HEK293 (cell line): ENCODE measurements around the gene MIF.

Experiments
- CTCF ChIA-PET: fragments of 350-600 bp; formaldehyde crosslinking; extraction: SDS; loops from one replicate; lab custom pipeline; 2021; ENCODE audit warnings: antibody characterized with exemption; lab: Yijun Ruan, JAX
- POLR2A ChIA-PET: fragments of 300-600 bp; formaldehyde crosslinking; extraction: SDS; loops from one replicate; lab custom pipeline; 2020; ENCODE audit warnings: antibody characterized with exemption, inconsistent platforms; lab: Yijun Ruan, JAX
- H3K27ac ChIP-seq: fragments of 200-500 bp; sonication (Bioruptor generic); 2 replicates; pipeline ENCODE4 v1.5.1; 2014; ENCODE audit warnings: low read depth, low read length, control low read depth, inconsistent platforms; ENCODE audit errors: extremely low read depth
- H3K36me3 ChIP-seq, 2 experiments: fragments of 200-500 bp in 1 of 2; sonication (Bioruptor generic) in 1 of 2; 1 replicate in 1 of 2; 2 replicates in 1 of 2; pipeline ENCODE4 v1.5.1; 2014 to 2017; ENCODE audit warnings: inconsistent platforms in 2 of 2, low read length in 2 of 2; ENCODE audit not compliant: control insufficient read depth in 2 of 2, insufficient read depth in 1 of 2
- H3K4me1 ChIP-seq: fragments of 200-500 bp; sonication (Bioruptor generic); 2 replicates; pipeline ENCODE4 v1.5.1; 2014; ENCODE audit warnings: mild to moderate bottlenecking, low read length, inconsistent platforms; ENCODE audit not compliant: control insufficient read depth, insufficient read depth
- H3K4me3 ChIP-seq: 2 replicates; pipeline ENCODE4 v1.5.1; 2011; ENCODE audit warnings: low read depth, mild to moderate bottlenecking, control low read depth, low read length, moderate library complexity
- H3K9me3 ChIP-seq: fragments of 200-500 bp; sonication (Bioruptor generic); 2 replicates; pipeline ENCODE4 v1.5.1; 2014; ENCODE audit warnings: low read depth, low read length, inconsistent platforms; ENCODE audit not compliant: control insufficient read depth, insufficient read depth
- BCL6B ChIP-seq: fragments of 450-650 bp; formaldehyde crosslinking; IDR thresholded peaks from 2 replicates; pipeline ENCODE4 v1.5.1; 2017; ENCODE audit warnings: missing biosample characterization, missing genetic modification characterization
- PRDM10 ChIP-seq: fragments of 450-650 bp; formaldehyde crosslinking; IDR thresholded peaks from 2 replicates; pipeline ENCODE4 v1.5.1; 2016; ENCODE audit warnings: missing biosample characterization, missing genetic modification characterization
- ZFP37 ChIP-seq: fragments of 450-650 bp; formaldehyde crosslinking; IDR thresholded peaks from 2 replicates; pipeline ENCODE4 v1.5.1; 2016; ENCODE audit warnings: missing biosample characterization, missing genetic modification characterization
- ZIC2 ChIP-seq: fragments of 450-650 bp; formaldehyde crosslinking; IDR thresholded peaks from 2 replicates; pipeline ENCODE4 v1.5.1; 2016; ENCODE audit warnings: missing biosample characterization, missing genetic modification characterization
- ZNF10 ChIP-seq: fragments of 450-650 bp; formaldehyde crosslinking; IDR thresholded peaks from 2 replicates; pipeline ENCODE4 v1.5.1; 2017; ENCODE audit warnings: missing biosample characterization, missing genetic modification characterization
- ZNF121 ChIP-seq: fragments of 450-650 bp; formaldehyde crosslinking; IDR thresholded peaks from 2 replicates; pipeline ENCODE4 v1.5.1; 2016; ENCODE audit warnings: missing biosample characterization, missing genetic modification characterization
- ZNF138 ChIP-seq: fragments of 450-650 bp; formaldehyde crosslinking; IDR thresholded peaks from 2 replicates; pipeline ENCODE4 v1.5.1; 2016; ENCODE audit warnings: missing biosample characterization, missing genetic modification characterization, borderline replicate concordance
- ZNF155 ChIP-seq: fragments of 450-650 bp; formaldehyde crosslinking; IDR thresholded peaks from 2 replicates; pipeline ENCODE4 v1.5.1; 2016; ENCODE audit warnings: missing biosample characterization, missing genetic modification characterization
- ZNF18 ChIP-seq: fragments of 450-650 bp; formaldehyde crosslinking; IDR thresholded peaks from 2 replicates; pipeline ENCODE4 v1.5.1; 2016; ENCODE audit warnings: missing biosample characterization, missing genetic modification characterization
- ZNF19 ChIP-seq: fragments of 450-650 bp; formaldehyde crosslinking; IDR thresholded peaks from 2 replicates; pipeline ENCODE4; 2016; ENCODE audit warnings: missing biosample characterization, missing genetic modification characterization, low read depth
- ZNF24 ChIP-seq: fragments of 450-650 bp; formaldehyde crosslinking; IDR thresholded peaks from 2 replicates; pipeline ENCODE4 v1.5.1; 2016; ENCODE audit warnings: missing biosample characterization, missing genetic modification characterization
- ZNF324 ChIP-seq: fragments of 450-650 bp; formaldehyde crosslinking; IDR thresholded peaks from 2 replicates; pipeline ENCODE4 v1.5.1; 2016; ENCODE audit warnings: missing biosample characterization, missing genetic modification characterization
- ZNF341 ChIP-seq: fragments of 450-650 bp; formaldehyde crosslinking; IDR thresholded peaks from 2 replicates; pipeline ENCODE4; 2016; ENCODE audit warnings: low read depth, missing biosample characterization, missing genetic modification characterization
- ZNF449 ChIP-seq: fragments of 450-650 bp; formaldehyde crosslinking; IDR thresholded peaks from 2 replicates; pipeline ENCODE4 v1.5.1; 2017; ENCODE audit warnings: missing biosample characterization, mild to moderate bottlenecking, missing genetic modification characterization, moderate library complexity
- ZNF521 ChIP-seq: fragments of 450-650 bp; formaldehyde crosslinking; IDR thresholded peaks from 2 replicates; pipeline ENCODE4 v1.5.1; 2017; ENCODE audit warnings: missing biosample characterization, mild to moderate bottlenecking, missing genetic modification characterization
- ZNF549 ChIP-seq: fragments of 450-650 bp; IDR thresholded peaks from 2 replicates; pipeline ENCODE4 v1.5.1; 2018; ENCODE audit warnings: missing biosample characterization, missing genetic modification characterization, mild to moderate bottlenecking, inconsistent platforms, moderate library complexity
- ZNF623 ChIP-seq: fragments of 450-650 bp; formaldehyde crosslinking; IDR thresholded peaks from 2 replicates; pipeline ENCODE4 v1.5.1; 2016; ENCODE audit warnings: missing biosample characterization, missing genetic modification characterization
- ZNF629 ChIP-seq: fragments of 450-650 bp; formaldehyde crosslinking; IDR thresholded peaks from 2 replicates; pipeline ENCODE4 v1.5.1; 2017; ENCODE audit warnings: missing biosample characterization, missing genetic modification characterization
- ZNF664 ChIP-seq: fragments of 450-650 bp; formaldehyde crosslinking; IDR thresholded peaks from 2 replicates; pipeline ENCODE4 v1.5.1; 2016; ENCODE audit warnings: missing biosample characterization, missing genetic modification characterization

Gene MIF

GRCh38 chr22:23844739-23845202 is 49.4 kb upstream of the MIF start:
- Histone ChIP-seq H3K9me3 (no peaks in the 10 kb centered on the region), H3K4me1 (no peaks in the 10 kb centered on the region), H3K4me3 (no peak overlapping the region), H3K27ac (no peak overlapping the region)
- POLR2A ChIA-PET = interaction anchor here (0.5 to 1.2 kb wide), 2 partner anchors 13 to 549 kb away, joined by 6 to 10 read pairs; partner anchors contain the start of gene SLC2A11
- no peak for TF ChIP-seq ZNF449 (tag by site-specific recombination)
- no peak for TF ChIP-seq ZNF629 (tag by site-specific recombination)
- TF ChIP-seq ZNF341 (tag by site-specific recombination) = no peak
- no peak for TF ChIP-seq ZNF324 (tag by site-specific recombination)
- TF ChIP-seq ZNF549 = no peak
- peak; percentile 99 for TF ChIP-seq ZNF623 (tag by site-specific recombination)
- TF ChIP-seq ZNF18 (tag by site-specific recombination) = no peak
- TF ChIP-seq ZNF121 (tag by site-specific recombination) = 0 out of 2 replicates have a peak, but pooled peaks have one; percentile 34
- TF ChIP-seq ZNF19 (tag by site-specific recombination) = no peak
- no peak for TF ChIP-seq ZNF10 (tag by site-specific recombination)
- TF ChIP-seq ZNF138 (tag by site-specific recombination) = no peak
- TF ChIP-seq, all 188 proteins: peak for 2
- no peaks in the 10 kb centered on the region for H3K36me3 ChIP-seq
- CTCF ChIA-PET = no interaction called here

- no peaks in the 10 kb centered on the region for H3K4me1 ChIP-seq
- POLR2A ChIA-PET = interaction anchor here (0.9 to 1.6 kb wide), 4 partner anchors 12 to 73 kb away, joined by 3 to 10 read pairs (median 6); partner anchors contain the start of genes MMP11 and SLC2A11
- no peak for TF ChIP-seq BCL6B (tag by site-specific recombination)
- TF ChIP-seq ZNF155 (tag by site-specific recombination) = no peak
- TF ChIP-seq ZNF521 (tag by site-specific recombination) = no peak
- peak; percentile 46 for TF ChIP-seq ZIC2 (tag by site-specific recombination)
Observed at GRCh38 chr22:23845265-23846080, 48.7 kb upstream of the MIF start.

GRCh38 chr22:23846081-23846469 is 48.1 kb upstream of the MIF start:
- Histone ChIP-seq H3K36me3 (no peaks in the 10 kb centered on the region), H3K4me3 (no peak overlapping the region), H3K9me3 (no peaks in the 10 kb centered on the region), H3K4me1 (no peaks in the 10 kb centered on the region), H3K27ac (no peak overlapping the region)
- CTCF ChIA-PET = interaction anchor here (0.7 to 1.6 kb wide), 8 partner anchors 11 to 88 kb away, joined by 3 to 8 read pairs (median 4); partner anchors contain the start of genes CHCHD10, MIF and SLC2A11
- no peak for TF ChIP-seq ZNF138 (tag by site-specific recombination)
- no peak for TF ChIP-seq ZFP37
- 0 out of 2 replicates have a peak, but pooled peaks have one; percentile 25 for TF ChIP-seq ZNF664 (tag by site-specific recombination)
- no peak for TF ChIP-seq ZNF24 (tag by site-specific recombination)
- no peak for TF ChIP-seq PRDM10 (tag by site-specific recombination)
- POLR2A ChIA-PET = interaction anchor here (0.9 to 1.6 kb wide), 3 partner anchors 11 to 73 kb away, joined by 3 to 8 read pairs (median 3); partner anchors contain the start of genes MMP11 and SLC2A11

More at GRCh38 chr22:23845265-23846080, 48.7 kb upstream of the MIF start:
- Histone ChIP-seq H3K4me3 (no peak overlapping the region), H3K27ac (no peak overlapping the region), H3K36me3 (no peaks in the 10 kb centered on the region), H3K9me3 (no peaks in the 10 kb centered on the region)
- CTCF ChIA-PET = interaction anchor here (0.7 to 1.6 kb wide), 8 partner anchors 12 to 88 kb away, joined by 3 to 8 read pairs (median 4); partner anchors contain the start of genes CHCHD10, MIF and SLC2A11
